Glutamatergic neuron (in vitro differentiated cells): ENCODE results near the gene NAMPT. TPM values are rescaled to one million over a fixed set of nuclear protein-coding genes. Genes with fewer than 3 reads are reported as not detected.

ENCODE experiments used
- DNase-seq: peaks from one replicate; pipeline ENCODE4 v3.0.0; 2022
- H3K27ac Mint-ChIP-seq: one replicate; pipeline ENCODE4 v1.8.0; 2020; ENCODE audit warnings: mild to moderate bottlenecking, mixed read lengths, inconsistent platforms; ENCODE audit not compliant: unreplicated experiment
- H3K27me3 Mint-ChIP-seq: one replicate; pipeline ENCODE4 v1.8.0; 2020; ENCODE audit warnings: mild to moderate bottlenecking, moderate library complexity, mixed read lengths, inconsistent platforms; ENCODE audit not compliant: unreplicated experiment
- H3K36me3 Mint-ChIP-seq: one replicate; pipeline ENCODE4 v1.8.0; 2020; ENCODE audit warnings: mild to moderate bottlenecking, mixed read lengths, inconsistent platforms; ENCODE audit not compliant: unreplicated experiment
- H3K4me1 Mint-ChIP-seq: one replicate; pipeline ENCODE4 v1.8.0; 2020; ENCODE audit warnings: mild to moderate bottlenecking, low read depth, mixed read lengths, inconsistent platforms; ENCODE audit not compliant: unreplicated experiment
- H3K4me3 Mint-ChIP-seq: one replicate; pipeline ENCODE4 v1.8.0; 2020; ENCODE audit warnings: mild to moderate bottlenecking, mixed read lengths, inconsistent platforms; ENCODE audit not compliant: unreplicated experiment
- H3K9me3 Mint-ChIP-seq: one replicate; pipeline ENCODE4 v1.8.0; 2020; ENCODE audit warnings: mild to moderate bottlenecking, moderate library complexity, mixed read lengths, inconsistent platforms; ENCODE audit not compliant: unreplicated experiment
- CTCF ChIP-seq: fragments of 200-600 bp; sonication (generic); IDR thresholded peaks from one replicate; pipeline ENCODE4 v1.5.0; 2021; ENCODE audit not compliant: partially characterized antibody, unreplicated experiment
- total RNA-seq: library from RNA; stranded (reverse); fragmentation: NEBNext Ultra II Directional; extraction: Animal tissue kit (Norgen Biotek cat#: 25700); gene quantifications from one replicate; pipeline ENCODE4 v1.2.1, GENCODE V29; 2021; ENCODE audit not compliant: unreplicated experiment

The NAMPT gene
- total RNA-seq, 1 donor from 2014 or later, result 48.4 TPM

DNA sequence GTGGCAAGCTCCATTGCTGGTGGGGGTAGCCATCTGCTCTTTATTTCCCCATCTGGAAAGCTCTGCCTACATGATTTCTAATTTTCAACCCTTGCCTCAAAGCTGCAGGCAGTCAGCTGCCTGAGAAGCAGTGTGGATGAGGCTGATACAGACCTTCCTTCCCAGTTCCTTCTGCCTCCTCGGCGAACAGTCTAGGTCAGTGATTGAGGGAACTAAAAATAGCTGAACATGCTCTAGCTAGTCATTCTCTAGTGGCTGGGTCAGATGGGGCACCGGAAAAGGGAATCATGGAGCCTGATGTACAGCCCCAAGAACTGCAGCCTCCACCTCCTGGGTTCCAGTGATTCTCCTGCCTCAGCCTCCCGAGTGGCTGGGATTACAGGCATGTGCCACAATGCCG is 48.7 kb downstream of the NAMPT start:
- peak overlapping the region; percentile 68 for H3K27ac Mint-ChIP-seq
- peaks cover 3% of the 10 kb centered on the region for H3K4me1 Mint-ChIP-seq
- DNase-seq, result no peak
- no peaks in the 10 kb centered on the region for H3K9me3 Mint-ChIP-seq
- peaks cover 5% of the 10 kb centered on the region for H3K36me3 Mint-ChIP-seq
- no peak overlapping the region for H3K4me3 Mint-ChIP-seq
- TF ChIP-seq CTCF, result no peak
- no peaks in the 10 kb centered on the region for H3K27me3 Mint-ChIP-seq

GRCh38 chr7:106234425-106234824 is 50.4 kb downstream of the NAMPT start:
- Mint-ChIP-seq H3K9me3 (no peaks in the 10 kb centered on the region), H3K4me3 (no peak overlapping the region), H3K27me3 (no peaks in the 10 kb centered on the region), H3K4me1 (peaks cover 3% of the 10 kb centered on the region), H3K36me3 (peaks cover 5% of the 10 kb centered on the region), H3K27ac (no peak overlapping the region)
- DNase-seq, result no peak
- TF ChIP-seq CTCF, result no peak

DNA sequence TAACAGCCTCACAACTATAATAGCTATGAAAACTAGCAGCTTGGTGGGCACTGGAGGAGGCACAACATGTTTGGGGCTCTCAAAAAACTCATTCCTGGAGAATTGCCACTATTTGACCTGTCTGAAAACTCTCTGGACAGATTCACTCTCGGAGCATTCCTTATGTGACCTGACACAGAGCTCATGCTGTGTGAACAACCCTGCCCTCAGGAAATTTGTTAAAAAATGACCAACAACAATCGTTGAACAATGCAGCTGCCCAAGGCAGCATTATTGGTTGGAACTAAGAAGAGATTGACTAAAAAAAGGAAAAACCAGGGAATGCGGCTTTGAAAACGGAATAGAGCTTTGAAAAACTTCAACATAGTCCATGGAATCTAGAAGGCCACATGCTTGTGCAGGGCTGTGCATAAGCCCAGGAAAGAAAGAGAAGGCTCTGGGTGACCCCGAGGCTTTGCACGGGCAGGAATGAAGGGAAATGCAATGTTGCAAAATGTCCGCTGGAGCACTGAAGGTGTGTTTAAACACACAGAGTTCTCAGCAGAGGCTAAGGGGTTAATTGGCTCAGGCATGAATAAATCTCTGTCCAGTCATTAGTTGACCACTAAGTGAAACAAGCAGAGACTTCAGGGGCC is 52.8 kb downstream of the NAMPT start:
- Mint-ChIP-seq H3K27ac (no peak overlapping the region), H3K36me3 (peaks cover 5% of the 10 kb centered on the region), H3K4me3 (no peak overlapping the region), H3K4me1 (peaks cover 3% of the 10 kb centered on the region), H3K9me3 (no peaks in the 10 kb centered on the region), H3K27me3 (no peaks in the 10 kb centered on the region)
- no peak for DNase-seq
- TF ChIP-seq CTCF, result no peak

DNA sequence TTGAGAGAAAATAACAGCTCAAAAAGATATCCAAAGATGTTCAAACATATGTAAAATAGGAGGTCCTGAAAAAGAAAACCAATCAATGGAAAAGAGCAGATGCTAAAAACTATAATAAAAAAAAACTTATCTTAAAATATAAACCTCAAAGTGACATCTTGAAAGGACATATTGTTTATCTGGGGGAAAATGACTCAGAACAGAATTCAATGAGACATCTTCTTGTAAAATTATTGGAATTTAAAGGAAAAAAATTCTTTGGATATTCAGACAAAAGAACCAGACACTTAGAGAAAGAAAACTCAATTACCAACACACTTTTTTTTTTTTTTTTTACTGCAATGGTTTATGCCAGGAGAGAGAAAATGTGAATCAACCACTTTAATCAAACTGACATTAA is 58.9 kb downstream of the NAMPT start:
- no peaks in the 10 kb centered on the region for H3K4me1 Mint-ChIP-seq
- H3K36me3 Mint-ChIP-seq, result no peaks in the 10 kb centered on the region
- H3K9me3 Mint-ChIP-seq, result no peaks in the 10 kb centered on the region
- no peak for DNase-seq
- no peak overlapping the region for H3K4me3 Mint-ChIP-seq
- TF ChIP-seq CTCF, result no peak
- peaks cover 2% of the 10 kb centered on the region for H3K27me3 Mint-ChIP-seq
- no peak overlapping the region for H3K27ac Mint-ChIP-seq

- Mint-ChIP-seq H3K4me1 (no peaks in the 10 kb centered on the region), H3K27ac (no peak overlapping the region), H3K9me3 (no peaks in the 10 kb centered on the region), H3K4me3 (no peak overlapping the region), H3K27me3 (peaks cover 2% of the 10 kb centered on the region), H3K36me3 (no peaks in the 10 kb centered on the region)
- DNase-seq, result no peak
- TF ChIP-seq CTCF, result no peak
Observed at GRCh38 chr7:106224797-106225196, 60.0 kb downstream of the NAMPT start.
